ENCODE measurements around the gene TEK. TPM values are rescaled to one million over a fixed set of nuclear protein-coding genes. Genes with fewer than 3 reads are reported as not detected.

TEK gene
- polyA plus RNA-seq, 1 donor (not counting 4 experiments of a cell fraction or from before 2014, with no cell fraction given) = 0.03 TPM

DNA sequence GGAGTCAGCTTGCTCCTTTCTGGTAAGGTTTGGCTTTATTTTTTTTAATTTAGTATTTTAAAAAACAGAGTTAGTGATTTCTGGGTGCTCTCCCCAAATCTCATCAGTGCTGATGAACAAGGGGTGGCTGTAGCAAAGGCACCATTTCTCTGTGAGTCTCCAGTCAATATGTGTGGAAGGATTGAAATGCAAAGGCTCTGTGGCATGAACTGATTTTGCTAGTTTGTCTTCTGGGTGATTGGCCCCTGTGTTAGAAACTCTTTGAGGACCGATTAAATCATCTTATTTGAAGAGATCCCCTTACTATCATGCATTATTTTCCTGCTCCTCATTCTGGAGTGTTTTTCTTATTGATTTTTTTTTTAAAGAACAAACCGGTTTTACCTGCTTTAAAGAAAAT is 596 bp downstream of the TEK start:
- DNase-seq (ENCODE audit: low read depth, low spot score) = no peak
- H3K9ac ChIP-seq (ENCODE audit: control insufficient read depth, extremely low read depth, insufficient read depth, low read length) = no peak overlapping the region
- peak overlapping the region; percentile 38 for H3K4me2 ChIP-seq (ENCODE audit: control insufficient read depth, extremely low read depth, insufficient read depth, low read depth, low read length)
- H3K36me3 ChIP-seq (ENCODE audit: control insufficient read depth in 2 of 2, extremely low read depth in 1 of 2, insufficient read depth in 2 of 2, low read length in 2 of 2) = no peaks in the 10 kb centered on the region
- no peaks in the 10 kb centered on the region for H3K4me1 ChIP-seq (ENCODE audit: control insufficient read depth, extremely low read depth, insufficient read depth, low read length)
- H3K9me1 ChIP-seq (ENCODE audit: control insufficient read depth, extremely low read depth, insufficient read depth, low read length) = no peaks in the 10 kb centered on the region
- no peak overlapping the region for H3K27ac ChIP-seq (ENCODE audit: control insufficient read depth, insufficient read depth, low read length)
- no peaks in the 10 kb centered on the region for H4K20me1 ChIP-seq (ENCODE audit: control insufficient read depth, extremely low read depth, insufficient read depth, low read length)
- H2AFZ ChIP-seq (ENCODE audit: control insufficient read depth, low read length) = peak overlapping the region; percentile 58
- no peak for FAIRE-seq
- no peaks in the 10 kb centered on the region for H3K79me2 ChIP-seq (ENCODE audit: control insufficient read depth, insufficient read depth, low read length)
- H3K4me3 ChIP-seq (ENCODE audit: control insufficient read depth in 2 of 3, extremely low read depth in 1 of 3, insufficient read depth in 2 of 3, low read depth in 1 of 3, low read length in 3 of 3) = no peak overlapping the region
- no peaks in the 10 kb centered on the region for H3K27me3 ChIP-seq (ENCODE audit: control insufficient read depth, extremely low read depth, insufficient read depth, low read length)
- no peaks in the 10 kb centered on the region for H3K9me3 ChIP-seq (ENCODE audit: control insufficient read depth, low read depth, low read length)
- dilution Hi-C loops (cut with MboI; ENCODE audit: extremely low pct_ligation_motif_present, low sequenced_read_pairs) = no loop called here
- no peak for TF ChIP-seq EZH2 (IDR thresholded peaks at IDR 0.05; ENCODE audit: low read length)

DNA sequence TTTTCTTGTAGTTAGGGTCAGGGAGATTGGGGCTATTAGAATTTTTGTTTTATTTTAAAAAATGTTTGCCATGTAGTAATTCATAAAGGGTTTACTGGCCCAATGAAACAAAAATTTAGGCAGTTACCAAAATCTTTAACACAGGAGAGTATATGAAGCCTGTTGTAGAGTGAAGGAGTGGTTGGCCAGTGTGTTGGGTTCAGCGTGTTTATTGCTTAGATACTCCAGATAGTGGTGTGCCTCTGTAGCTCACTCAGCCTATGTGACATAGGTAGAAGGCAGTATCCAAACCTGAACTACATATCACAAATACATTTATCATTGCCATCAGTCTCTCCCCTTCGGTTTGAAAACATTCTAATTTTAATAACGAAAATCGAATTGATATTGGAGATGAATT is 1.2 kb downstream of the TEK start:
- Histone ChIP-seq H3K36me3 (ENCODE audit: control insufficient read depth in 2 of 2, extremely low read depth in 1 of 2, insufficient read depth in 2 of 2, low read length in 2 of 2) (no peaks in the 10 kb centered on the region), H3K27ac (ENCODE audit: control insufficient read depth, insufficient read depth, low read length) (no peak overlapping the region), H3K9ac (ENCODE audit: control insufficient read depth, extremely low read depth, insufficient read depth, low read length) (no peak overlapping the region), H2AFZ (ENCODE audit: control insufficient read depth, low read length) (no peak overlapping the region), H3K9me1 (ENCODE audit: control insufficient read depth, extremely low read depth, insufficient read depth, low read length) (no peaks in the 10 kb centered on the region), H4K20me1 (ENCODE audit: control insufficient read depth, extremely low read depth, insufficient read depth, low read length) (no peaks in the 10 kb centered on the region), H3K4me1 (ENCODE audit: control insufficient read depth, extremely low read depth, insufficient read depth, low read length) (no peaks in the 10 kb centered on the region), H3K79me2 (ENCODE audit: control insufficient read depth, insufficient read depth, low read length) (no peaks in the 10 kb centered on the region), H3K9me3 (ENCODE audit: control insufficient read depth, low read depth, low read length) (no peaks in the 10 kb centered on the region), H3K27me3 (ENCODE audit: control insufficient read depth, extremely low read depth, insufficient read depth, low read length) (no peaks in the 10 kb centered on the region), H3K4me3 (ENCODE audit: control insufficient read depth in 2 of 3, extremely low read depth in 1 of 3, insufficient read depth in 2 of 3, low read depth in 1 of 3, low read length in 3 of 3) (no peak overlapping the region), H3K4me2 (ENCODE audit: control insufficient read depth, extremely low read depth, insufficient read depth, low read depth, low read length) (no peak overlapping the region)
- FAIRE-seq (no peak), DNase-seq (ENCODE audit: low read depth, low spot score) (no peak)
- no peak for TF ChIP-seq EZH2 (IDR thresholded peaks at IDR 0.05; ENCODE audit: low read length)
- dilution Hi-C loops (cut with MboI; ENCODE audit: extremely low pct_ligation_motif_present, low sequenced_read_pairs) = no loop called here

DNA sequence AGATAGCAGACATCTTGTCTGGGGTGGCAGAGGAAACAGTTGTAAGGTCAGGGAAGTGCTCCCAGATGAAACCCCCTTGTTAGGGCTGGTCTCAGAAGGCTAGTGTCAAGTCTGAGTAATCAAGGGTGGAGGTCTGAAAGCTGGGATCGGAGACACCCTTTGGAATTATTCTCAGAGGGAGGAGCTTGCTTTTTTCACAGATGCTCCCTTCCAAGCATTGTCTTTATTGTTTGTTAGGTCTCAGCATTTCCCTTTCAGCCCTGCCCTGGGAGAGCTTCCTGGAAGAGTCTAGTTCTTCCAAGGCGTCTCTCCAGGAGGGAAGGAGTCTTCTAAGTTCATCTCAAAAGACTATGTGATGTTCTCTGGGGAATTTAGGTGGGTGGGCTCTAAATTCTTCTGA is 3.2 kb downstream of the TEK start:
- H3K27ac ChIP-seq (ENCODE audit: control insufficient read depth, insufficient read depth, low read length) = no peak overlapping the region
- H3K9ac ChIP-seq (ENCODE audit: control insufficient read depth, extremely low read depth, insufficient read depth, low read length) = no peak overlapping the region
- dilution Hi-C loops (cut with MboI; ENCODE audit: extremely low pct_ligation_motif_present, low sequenced_read_pairs) = no loop called here
- DNase-seq (ENCODE audit: low read depth, low spot score) (no peak), FAIRE-seq (no peak)
- H2AFZ ChIP-seq (ENCODE audit: control insufficient read depth, low read length) = no peak overlapping the region
- H3K9me1 ChIP-seq (ENCODE audit: control insufficient read depth, extremely low read depth, insufficient read depth, low read length) = no peaks in the 10 kb centered on the region
- no peaks in the 10 kb centered on the region for H3K79me2 ChIP-seq (ENCODE audit: control insufficient read depth, insufficient read depth, low read length)
- TF ChIP-seq EZH2 (IDR thresholded peaks at IDR 0.05; ENCODE audit: low read length) = no peak
- TF ChIP-seq, protein P1, sequence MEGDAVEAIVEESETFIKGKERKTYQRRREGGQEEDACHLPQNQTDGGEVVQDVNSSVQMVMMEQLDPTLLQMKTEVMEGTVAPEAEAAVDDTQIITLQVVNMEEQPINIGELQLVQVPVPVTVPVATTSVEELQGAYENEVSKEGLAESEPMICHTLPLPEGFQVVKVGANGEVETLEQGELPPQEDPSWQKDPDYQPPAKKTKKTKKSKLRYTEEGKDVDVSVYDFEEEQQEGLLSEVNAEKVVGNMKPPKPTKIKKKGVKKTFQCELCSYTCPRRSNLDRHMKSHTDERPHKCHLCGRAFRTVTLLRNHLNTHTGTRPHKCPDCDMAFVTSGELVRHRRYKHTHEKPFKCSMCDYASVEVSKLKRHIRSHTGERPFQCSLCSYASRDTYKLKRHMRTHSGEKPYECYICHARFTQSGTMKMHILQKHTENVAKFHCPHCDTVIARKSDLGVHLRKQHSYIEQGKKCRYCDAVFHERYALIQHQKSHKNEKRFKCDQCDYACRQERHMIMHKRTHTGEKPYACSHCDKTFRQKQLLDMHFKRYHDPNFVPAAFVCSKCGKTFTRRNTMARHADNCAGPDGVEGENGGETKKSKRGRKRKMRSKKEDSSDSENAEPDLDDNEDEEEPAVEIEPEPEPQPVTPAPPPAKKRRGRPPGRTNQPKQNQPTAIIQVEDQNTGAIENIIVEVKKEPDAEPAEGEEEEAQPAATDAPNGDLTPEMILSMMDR (optimal IDR thresholded peaks at IDR 0.05 in 1 of 3, IDR thresholded peaks at IDR 0.05 in 1 of 3, conservative IDR thresholded peaks at IDR 0.05 in 1 of 3; ENCODE audit: extremely low read depth in 1 of 3, insufficient read depth in 2 of 3, low read length in 3 of 3) = no peak
- no peaks in the 10 kb centered on the region for H3K36me3 ChIP-seq (ENCODE audit: control insufficient read depth in 2 of 2, extremely low read depth in 1 of 2, insufficient read depth in 2 of 2, low read length in 2 of 2)
- H3K4me2 ChIP-seq (ENCODE audit: control insufficient read depth, extremely low read depth, insufficient read depth, low read depth, low read length) = no peak overlapping the region
- no peak overlapping the region for H3K4me3 ChIP-seq (ENCODE audit: control insufficient read depth in 2 of 3, extremely low read depth in 1 of 3, insufficient read depth in 2 of 3, low read depth in 1 of 3, low read length in 3 of 3)
- H3K4me1 ChIP-seq (ENCODE audit: control insufficient read depth, extremely low read depth, insufficient read depth, low read length) = no peaks in the 10 kb centered on the region
- no peaks in the 10 kb centered on the region for H3K9me3 ChIP-seq (ENCODE audit: control insufficient read depth, low read depth, low read length)
- H3K27me3 ChIP-seq (ENCODE audit: control insufficient read depth, extremely low read depth, insufficient read depth, low read length) = no peaks in the 10 kb centered on the region
- H4K20me1 ChIP-seq (ENCODE audit: control insufficient read depth, extremely low read depth, insufficient read depth, low read length) = no peaks in the 10 kb centered on the region
